ENCODE data around the gene PXDN.

- TF ChIP-seq, protein P1, sequence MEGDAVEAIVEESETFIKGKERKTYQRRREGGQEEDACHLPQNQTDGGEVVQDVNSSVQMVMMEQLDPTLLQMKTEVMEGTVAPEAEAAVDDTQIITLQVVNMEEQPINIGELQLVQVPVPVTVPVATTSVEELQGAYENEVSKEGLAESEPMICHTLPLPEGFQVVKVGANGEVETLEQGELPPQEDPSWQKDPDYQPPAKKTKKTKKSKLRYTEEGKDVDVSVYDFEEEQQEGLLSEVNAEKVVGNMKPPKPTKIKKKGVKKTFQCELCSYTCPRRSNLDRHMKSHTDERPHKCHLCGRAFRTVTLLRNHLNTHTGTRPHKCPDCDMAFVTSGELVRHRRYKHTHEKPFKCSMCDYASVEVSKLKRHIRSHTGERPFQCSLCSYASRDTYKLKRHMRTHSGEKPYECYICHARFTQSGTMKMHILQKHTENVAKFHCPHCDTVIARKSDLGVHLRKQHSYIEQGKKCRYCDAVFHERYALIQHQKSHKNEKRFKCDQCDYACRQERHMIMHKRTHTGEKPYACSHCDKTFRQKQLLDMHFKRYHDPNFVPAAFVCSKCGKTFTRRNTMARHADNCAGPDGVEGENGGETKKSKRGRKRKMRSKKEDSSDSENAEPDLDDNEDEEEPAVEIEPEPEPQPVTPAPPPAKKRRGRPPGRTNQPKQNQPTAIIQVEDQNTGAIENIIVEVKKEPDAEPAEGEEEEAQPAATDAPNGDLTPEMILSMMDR (IDR thresholded peaks at IDR 0.05) = no peak
- no peak for TF ChIP-seq EP300 (IDR thresholded peaks at IDR 0.05; ENCODE audit: low read depth)
These were observed 2.0 kb downstream of the PXDN start for GRCh38 chr2:1742301-1742680.
